Neural cell (in vitro differentiated cells): ENCODE data around the gene CD200.

Experiments used
- CTCF ChIP-seq: fragments of 450-650 bp; IDR thresholded peaks from 2 replicates; pipeline ENCODE4 v1.5.1; 2014; ENCODE audit warnings: antibody characterized with exemption, mild to moderate bottlenecking, moderate library complexity; ENCODE audit not compliant: poor library complexity, severe bottlenecking
- EZH2 ChIP-seq: fragments of 200-600, 300-800 bp; shearing (Covaris generic), sonication (generic); IDR thresholded peaks from 2 replicates; pipeline ENCODE4 v1.6.1; 2014; ENCODE audit warnings: antibody characterized with exemption, low read length, borderline replicate concordance, mild to moderate bottlenecking; ENCODE audit not compliant: insufficient read depth, poor library complexity, severe bottlenecking
- POLR2AphosphoS5 ChIP-seq: IDR thresholded peaks from 2 replicates; pipeline ENCODE4 v1.6.1; 2012
- RAD21 ChIP-seq: fragments of 450-650 bp; conservative IDR thresholded peaks from 2 replicates; pipeline ENCODE4 v1.6.1; 2014; ENCODE audit warnings: antibody characterized with exemption, mild to moderate bottlenecking, moderate library complexity
- TAF1 ChIP-seq: IDR thresholded peaks from 2 replicates; pipeline ENCODE4 v1.6.1; 2012; ENCODE audit warnings: low read depth
- TF ChIP-seq, protein P1 (sequence below): IDR thresholded peaks from 2 replicates; pipeline ENCODE4 v1.6.1; 2012; ENCODE audit warnings: borderline replicate concordance

DNA sequence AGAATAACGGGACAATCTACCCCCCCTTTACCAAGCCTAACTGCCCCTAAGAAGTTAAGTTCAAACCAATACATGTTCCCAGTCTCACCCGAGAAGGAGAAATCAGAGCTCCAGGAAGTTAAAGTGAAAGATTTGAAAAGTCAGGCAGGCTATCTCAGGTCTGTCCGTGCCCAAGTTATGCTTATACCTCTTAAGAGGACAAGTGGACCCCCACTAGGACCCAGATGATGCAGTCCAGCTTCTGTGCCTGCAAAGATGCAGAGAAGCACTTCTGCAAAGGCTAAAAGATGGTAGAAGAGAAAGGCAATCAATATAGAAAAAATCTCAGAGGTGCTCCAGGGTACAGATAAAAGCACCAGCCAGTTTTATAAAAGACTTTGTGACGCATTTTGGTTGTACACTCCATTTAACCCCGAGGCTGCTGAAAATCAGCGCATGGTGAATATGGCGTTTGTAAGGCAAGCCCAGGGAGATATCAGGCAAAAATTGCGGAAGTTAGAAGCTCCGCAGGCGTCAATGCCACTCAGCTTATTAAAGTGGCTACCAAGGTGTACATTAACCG, 29.1 kb upstream of the CD200 start:
- no peak for TF ChIP-seq POLR2AphosphoS5
- no peak for TF ChIP-seq CTCF
- TF ChIP-seq, protein P1, sequence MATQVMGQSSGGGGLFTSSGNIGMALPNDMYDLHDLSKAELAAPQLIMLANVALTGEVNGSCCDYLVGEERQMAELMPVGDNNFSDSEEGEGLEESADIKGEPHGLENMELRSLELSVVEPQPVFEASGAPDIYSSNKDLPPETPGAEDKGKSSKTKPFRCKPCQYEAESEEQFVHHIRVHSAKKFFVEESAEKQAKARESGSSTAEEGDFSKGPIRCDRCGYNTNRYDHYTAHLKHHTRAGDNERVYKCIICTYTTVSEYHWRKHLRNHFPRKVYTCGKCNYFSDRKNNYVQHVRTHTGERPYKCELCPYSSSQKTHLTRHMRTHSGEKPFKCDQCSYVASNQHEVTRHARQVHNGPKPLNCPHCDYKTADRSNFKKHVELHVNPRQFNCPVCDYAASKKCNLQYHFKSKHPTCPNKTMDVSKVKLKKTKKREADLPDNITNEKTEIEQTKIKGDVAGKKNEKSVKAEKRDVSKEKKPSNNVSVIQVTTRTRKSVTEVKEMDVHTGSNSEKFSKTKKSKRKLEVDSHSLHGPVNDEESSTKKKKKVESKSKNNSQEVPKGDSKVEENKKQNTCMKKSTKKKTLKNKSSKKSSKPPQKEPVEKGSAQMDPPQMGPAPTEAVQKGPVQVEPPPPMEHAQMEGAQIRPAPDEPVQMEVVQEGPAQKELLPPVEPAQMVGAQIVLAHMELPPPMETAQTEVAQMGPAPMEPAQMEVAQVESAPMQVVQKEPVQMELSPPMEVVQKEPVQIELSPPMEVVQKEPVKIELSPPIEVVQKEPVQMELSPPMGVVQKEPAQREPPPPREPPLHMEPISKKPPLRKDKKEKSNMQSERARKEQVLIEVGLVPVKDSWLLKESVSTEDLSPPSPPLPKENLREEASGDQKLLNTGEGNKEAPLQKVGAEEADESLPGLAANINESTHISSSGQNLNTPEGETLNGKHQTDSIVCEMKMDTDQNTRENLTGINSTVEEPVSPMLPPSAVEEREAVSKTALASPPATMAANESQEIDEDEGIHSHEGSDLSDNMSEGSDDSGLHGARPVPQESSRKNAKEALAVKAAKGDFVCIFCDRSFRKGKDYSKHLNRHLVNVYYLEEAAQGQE = no peak
- TF ChIP-seq TAF1 = no peak
- no peak for TF ChIP-seq RAD21
- no peak for TF ChIP-seq EZH2
